OCI-LY3 (cell line): ENCODE data around the gene MROH7.

Source experiments
- CTCF ChIP-seq: fragments of 200-600, 300-600 bp; sonication (generic); IDR thresholded peaks from 2 replicates; pipeline ENCODE4 v1.5.1; 2014; ENCODE audit warnings: antibody characterized with exemption, low read length, low read depth
- EZH2phosphoT487 ChIP-seq: fragments of 200-600 bp; shearing (Covaris generic); IDR thresholded peaks from 2 replicates; pipeline ENCODE4 v1.6.1; 2018; ENCODE audit warnings: antibody characterized with exemption, mixed run types, low read depth

GRCh38 chr1:54685335-54685905 lies 43.8 kb downstream of the MROH7 start:
- TF ChIP-seq CTCF (no peak), EZH2phosphoT487 (no peak)
